GM23338 (cell line): ENCODE results near the gene ATP9B.

Experiments
- CREB1 ChIP-seq: fragments of 250-450 bp; sonication (Bioruptor Pico); IDR thresholded peaks from 2 replicates; pipeline ENCODE4 v1.5.0; 2020; ENCODE audit warnings: low read depth, mild to moderate bottlenecking, moderate library complexity
- CTCF ChIP-seq, 2 experiments: fragments of 200-600 bp in 1 of 2; sonication (generic) in 1 of 2; conservative IDR thresholded peaks; 2 replicates each; pipeline versions ENCODE4 v1.5.1 to v1.6.1; 2016 to 2017; ENCODE audit warnings: antibody characterized with exemption in 2 of 2, low read depth in 2 of 2, mild to moderate bottlenecking in 2 of 2, moderate library complexity in 1 of 2
- ETS1 ChIP-seq: IDR thresholded peaks from 2 replicates; pipeline ENCODE4 v1.6.1; 2016; ENCODE audit warnings: antibody characterized with exemption
- EZH2 ChIP-seq: fragments of 200-600 bp; sonication (generic); IDR thresholded peaks from one replicate; pipeline ENCODE4 v1.8.0; 2017; ENCODE audit warnings: antibody characterized with exemption, mild to moderate bottlenecking, low read depth; ENCODE audit not compliant: unreplicated experiment
- EZH2phosphoT487 ChIP-seq: fragments of 200-600 bp; sonication (generic); IDR thresholded peaks from one replicate; pipeline ENCODE4 v1.8.1; 2018; ENCODE audit warnings: antibody characterized with exemption; ENCODE audit not compliant: unreplicated experiment
- POLR2AphosphoS5 ChIP-seq: IDR thresholded peaks from 2 replicates; pipeline ENCODE4 v1.6.1; 2016; ENCODE audit warnings: antibody characterized with exemption, low read depth
- REST ChIP-seq: IDR thresholded peaks from one replicate; pipeline ENCODE4 v1.6.1; 2018; ENCODE audit warnings: antibody characterized with exemption; ENCODE audit not compliant: unreplicated experiment

GRCh38 chr18:79050005-79050404 is 19.2 kb upstream of the ATP9B start:
- TF ChIP-seq ETS1 (no peak), CTCF (conservative IDR thresholded peaks at IDR 0.05; ENCODE audit: low read depth in 2 of 2) (no peak), REST (no peak), POLR2AphosphoS5 (no peak), EZH2phosphoT487 (no peak), EZH2 (no peak), CREB1 (CRISPR knock-in tag) (no peak)
